Posterior cingulate gyrus (tissue), 11 donors: ENCODE data around the gene OR4M1.
"Not testable (repeated sequence)": the region's sequence is repeated elsewhere in the genome, so short reads cannot be mapped to it uniquely, and the experiment has no call there.

Experiments
- DNase-seq, 10 donors: peaks; one replicate each; pipeline versions ENCODE4 v3.0.0 to v3.0.0-alpha.2; 2020 to 2021; ENCODE audit warnings: mixed read lengths in 3 of 10
- intact Hi-C: fragments of 100-400 bp; cut with DNase I; formaldehyde crosslinking; loops from one replicate; pipeline ENCODE4 v1.15.1; 2023

The OR4M1 gene

GRCh38 chr14:19819879-19820278 is 46.6 kb downstream of the OR4M1 start:
- peak in 1 of 10 donors; percentile 40 for DNase-seq
- intact Hi-C loops: not testable (repeated sequence)

GRCh38 chr14:19821016-19821415 is 47.7 kb downstream of the OR4M1 start:
- DNase-seq: peak in 2 of 10 donors; percentile 12 to 82
- intact Hi-C loops: not testable (repeated sequence)

- intact Hi-C loops: no loop called here
- no peak for DNase-seq
Measured at GRCh38 chr14:19823178-19823577, 49.9 kb downstream of the OR4M1 start.

GRCh38 chr14:19823765-19824164 is 50.5 kb downstream of the OR4M1 start:
- DNase-seq: no peak
- intact Hi-C loops: no loop called here

GRCh38 chr14:19827626-19828244 is 54.4 kb downstream of the OR4M1 start:
- intact Hi-C loops: not testable (repeated sequence)
- peak in 3 of 10 donors; percentile 18 to 77 (median 44) for DNase-seq

- intact Hi-C loops: no loop called here
Measured at GRCh38 chr14:19828314-19828713, 55.0 kb downstream of the OR4M1 start.

More at GRCh38 chr14:19828314-19828713, 55.0 kb downstream of the OR4M1 start:
- no peak for DNase-seq
